ENCODE data around the gene NT5C3A.
"Not testable (repeated sequence)": the region's sequence is repeated elsewhere in the genome, so short reads cannot be mapped to it uniquely, and the experiment has no call there.

The NT5C3A gene

DNA sequence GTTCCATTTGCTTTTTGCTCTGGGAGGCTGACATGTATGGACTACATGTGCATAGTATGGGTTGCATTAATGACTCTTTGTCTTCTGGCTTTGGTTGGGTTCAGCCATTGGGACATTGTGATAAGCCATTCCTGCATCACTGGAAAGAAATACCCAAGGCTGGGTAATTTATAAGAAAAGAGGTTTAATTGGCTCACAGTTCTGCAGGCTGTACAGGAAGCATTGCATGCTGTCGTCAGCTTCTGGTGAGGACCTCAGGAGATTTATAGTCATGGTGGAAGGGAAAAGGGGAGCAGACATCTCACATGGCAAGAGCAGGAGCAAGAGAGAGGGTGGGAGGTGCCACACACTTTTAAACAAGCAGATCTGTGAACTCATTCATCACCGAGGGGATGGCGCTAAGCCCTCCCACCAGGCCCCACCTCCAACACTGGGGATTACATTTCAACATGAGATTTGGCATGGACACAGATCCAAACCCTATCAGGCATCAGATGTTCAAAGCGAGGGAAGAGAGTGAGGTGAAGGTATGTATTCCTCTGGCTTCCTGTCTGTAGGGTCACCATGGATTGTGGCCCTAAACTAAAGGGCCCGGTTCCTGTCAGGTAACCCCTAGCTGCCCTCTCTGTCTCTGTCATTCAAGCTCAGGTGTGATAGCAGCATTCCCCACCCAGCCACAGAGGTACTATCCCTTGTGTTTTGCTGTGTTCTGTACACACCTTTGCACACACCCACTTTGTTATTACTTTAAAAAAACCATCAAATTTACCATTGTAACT, 95.9 kb downstream of the NT5C3A start:
- DNase-seq = not testable (repeated sequence)

DNA sequence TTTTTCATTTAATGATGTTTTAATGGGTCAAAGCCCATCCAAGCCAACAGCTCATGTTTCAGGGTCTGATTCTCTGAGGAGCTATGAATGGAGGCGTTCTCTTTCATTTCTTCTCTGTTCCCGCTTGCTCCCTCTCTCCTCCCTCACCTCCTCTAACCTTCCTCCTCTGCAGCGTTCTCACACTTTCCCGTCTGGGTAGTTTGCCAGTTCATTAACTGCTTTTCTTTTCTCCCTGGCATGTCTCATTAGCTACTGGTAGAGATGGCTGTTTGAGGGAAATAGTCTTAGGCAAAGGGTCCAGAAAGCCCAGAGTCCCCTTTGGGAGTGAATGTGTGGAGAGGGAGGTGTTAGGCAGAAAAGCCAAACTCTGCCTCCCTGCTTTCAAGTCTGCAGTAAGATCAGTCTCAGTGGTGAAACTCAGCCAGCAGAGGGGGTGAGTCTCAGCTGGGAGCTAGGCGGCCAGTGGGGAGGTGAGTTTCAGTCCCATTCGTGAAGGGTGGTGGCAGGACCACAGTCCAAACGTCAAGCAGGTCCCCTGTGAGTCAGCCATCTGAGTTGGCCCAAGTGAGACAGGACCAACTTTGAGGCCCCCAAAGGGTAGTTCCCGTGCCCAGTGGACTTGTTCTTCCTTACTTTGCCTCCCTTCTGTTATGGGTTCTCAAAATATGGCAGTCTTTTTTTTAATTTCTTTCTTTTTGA, 98.0 kb downstream of the NT5C3A start:
- not testable (repeated sequence) for DNase-seq
